Activated CD8-positive, alpha-beta memory T cell treated with anti-CD3 and anti-CD28 coated beads for 48 hours (primary cell): ENCODE results near the gene DERA.
"Not testable (repeated sequence)": the region's sequence is repeated elsewhere in the genome, so short reads cannot be mapped to it uniquely, and the experiment has no call there.

ENCODE experiments used
- DNase-seq, 3 experiments: peaks; one replicate each; pipeline ENCODE4 v3.0.0-alpha.2; 2020; ENCODE audit warnings: low read depth in 2 of 3, low spot score in 2 of 3

Gene DERA

DNA sequence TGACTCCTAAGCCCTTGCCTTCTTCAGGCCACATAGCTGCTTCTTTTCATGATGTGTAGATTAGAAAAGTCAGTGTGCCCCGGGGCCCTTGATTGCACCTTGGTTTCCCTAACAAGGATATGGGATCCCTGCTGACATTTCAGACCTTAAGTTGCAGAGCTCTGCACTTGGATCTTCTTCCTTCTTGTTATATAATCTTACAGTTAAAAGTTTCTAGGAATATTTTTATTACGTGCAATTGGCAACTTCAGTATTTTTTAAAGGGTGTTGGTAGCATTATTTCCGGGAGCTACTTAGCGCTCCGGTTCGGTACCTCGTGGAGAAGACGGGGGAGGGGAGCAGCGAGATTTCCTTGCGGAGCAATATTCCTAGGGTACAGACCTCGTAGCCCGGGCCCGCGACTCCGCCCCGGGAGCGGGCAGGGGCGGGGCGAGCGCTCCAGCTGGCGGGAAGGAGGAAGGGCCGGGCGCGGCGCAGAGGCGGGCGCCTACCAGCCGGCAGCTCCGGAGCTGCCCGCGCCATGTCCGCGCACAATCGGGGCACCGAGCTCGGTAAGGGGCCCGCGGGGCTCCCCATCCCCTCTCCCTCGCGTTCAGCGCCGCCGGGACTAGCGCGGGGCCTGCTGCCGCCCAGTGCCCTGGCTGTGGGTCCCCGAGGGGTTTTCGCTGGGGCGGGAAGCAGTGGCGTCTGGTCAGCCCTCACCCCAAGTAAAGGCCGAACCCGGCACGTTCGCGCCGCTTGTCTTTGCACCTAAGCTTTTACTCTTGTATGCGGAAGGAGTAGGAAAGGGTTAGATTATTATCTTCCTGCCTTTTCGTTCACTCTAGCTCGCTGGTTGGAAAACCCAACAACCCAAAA lies at the start of gene DERA:
TSS of gene DERA (plus strand) at position 469 of the 858 bp plus-strand sequence. CDS start at position 521, 52 bp downstream.
- peak; percentile 21 to 26 (median 23) for DNase-seq

DNA sequence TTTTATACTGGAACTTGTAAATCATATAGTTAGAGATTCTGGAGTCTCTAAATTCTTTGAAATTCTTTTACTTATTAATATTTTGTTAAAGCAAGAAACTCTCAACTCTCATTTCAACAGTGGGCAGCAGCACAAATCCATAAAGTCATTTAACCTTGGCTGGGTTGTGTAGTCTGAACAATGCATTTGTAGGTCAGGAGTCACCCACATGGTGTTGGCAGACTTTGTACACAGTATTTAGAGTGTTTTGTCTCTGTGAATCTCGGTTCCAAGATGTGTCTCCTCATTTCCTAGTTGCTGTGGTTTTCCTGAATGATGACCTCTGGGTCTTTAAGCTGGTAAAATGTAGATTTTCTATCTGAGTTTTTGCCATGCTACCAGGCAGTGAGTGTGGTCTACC lies 49.7 kb upstream of the DERA start:
- DNase-seq = no peak

DNA sequence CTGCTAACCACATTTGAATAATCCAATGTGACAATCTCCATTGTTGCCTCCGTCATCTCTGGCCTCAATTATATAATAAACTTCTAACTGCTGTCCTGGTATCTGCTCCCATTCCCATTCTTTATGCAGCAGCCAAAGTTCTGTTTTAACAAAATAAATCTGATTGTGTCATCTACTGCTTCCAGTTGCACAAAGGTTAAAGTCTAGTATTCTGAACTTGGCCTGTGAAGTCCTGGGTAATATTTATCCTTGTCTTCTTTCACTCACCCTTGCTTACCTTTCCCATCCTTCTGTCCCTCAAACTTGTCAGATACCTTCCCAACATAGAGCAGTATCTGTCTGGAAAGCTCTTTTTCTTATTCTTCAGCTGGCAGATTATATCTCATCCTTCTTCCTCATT lies 48.3 kb upstream of the DERA start:
- no peak for DNase-seq

DNA sequence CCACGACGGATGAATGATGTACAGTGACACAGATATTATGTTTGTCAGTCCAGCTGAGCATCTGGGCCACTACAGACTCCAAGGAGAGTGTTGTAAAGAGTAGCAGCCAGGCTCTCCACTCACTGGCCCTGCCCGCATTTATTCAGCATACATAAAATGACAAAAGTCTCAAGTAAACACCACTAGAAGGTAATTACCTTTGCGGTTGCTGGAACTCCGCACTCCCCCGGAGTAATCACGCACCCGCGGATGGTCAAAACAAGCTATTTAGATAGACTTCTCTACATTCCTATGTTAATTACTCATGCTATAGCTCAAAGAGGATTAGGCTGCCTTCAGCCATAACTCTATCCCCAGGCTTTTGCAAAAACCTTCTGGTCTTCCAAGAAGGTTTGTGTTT lies 47.8 kb upstream of the DERA start:
- DNase-seq = no peak

GRCh38 chr12:15863984-15864383 lies 47.1 kb upstream of the DERA start:
- DNase-seq = no peak

GRCh38 chr12:15868186-15868585 lies 42.9 kb upstream of the DERA start:
- no peak for DNase-seq

- DNase-seq = no peak
These were observed 37.6 kb upstream of the DERA start for GRCh38 chr12:15873556-15873955.

DNA sequence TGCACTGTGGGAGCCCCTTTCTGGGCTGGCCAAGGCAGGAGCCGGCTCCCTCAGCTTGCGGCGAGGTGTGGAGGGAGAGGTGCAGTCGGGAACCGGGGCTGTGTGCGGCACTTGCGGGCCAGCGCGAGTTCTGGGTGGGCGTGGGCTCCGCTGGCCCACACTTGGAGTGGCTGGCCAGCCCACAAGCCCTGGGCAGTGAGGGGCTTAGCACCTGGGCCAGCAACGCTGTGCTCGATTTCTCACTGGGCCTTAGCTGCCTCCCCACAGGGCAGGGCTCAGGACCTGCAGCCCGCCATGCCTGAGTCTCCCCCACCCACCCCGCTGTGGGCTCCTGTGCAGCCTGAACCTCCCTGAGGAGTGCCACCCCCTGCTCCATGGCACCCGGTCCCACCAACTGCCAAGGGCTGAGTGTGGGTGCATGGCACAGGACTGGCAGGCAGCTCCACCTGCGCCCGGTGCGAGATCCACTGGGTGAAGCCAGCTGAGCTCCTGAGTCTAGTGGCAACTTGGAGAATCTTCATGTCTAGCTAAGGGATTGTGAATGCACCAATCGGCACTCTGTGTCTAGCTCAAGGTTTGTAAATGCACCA lies 36.5 kb upstream of the DERA start:
- DNase-seq = not testable (repeated sequence)

DNA sequence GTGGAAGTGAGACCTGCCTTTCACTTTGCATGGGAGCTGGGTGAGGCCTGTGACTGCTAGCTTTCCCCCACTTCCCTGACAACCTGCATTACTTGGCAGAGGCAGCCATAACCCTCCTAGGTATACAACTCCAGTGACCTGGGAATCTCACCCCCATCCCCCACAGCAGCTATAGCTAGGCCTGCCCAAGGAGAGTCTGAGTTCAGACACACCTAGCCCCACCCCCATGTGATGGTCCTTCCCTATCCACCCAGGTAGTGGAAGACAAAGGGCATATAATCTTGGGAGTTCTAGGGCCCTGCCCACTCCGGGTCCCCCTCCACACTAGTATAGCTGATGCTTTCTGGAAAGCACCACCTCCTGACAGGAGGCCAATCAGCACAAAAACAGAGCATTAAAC lies 35.3 kb upstream of the DERA start:
- DNase-seq = no peak

DNA sequence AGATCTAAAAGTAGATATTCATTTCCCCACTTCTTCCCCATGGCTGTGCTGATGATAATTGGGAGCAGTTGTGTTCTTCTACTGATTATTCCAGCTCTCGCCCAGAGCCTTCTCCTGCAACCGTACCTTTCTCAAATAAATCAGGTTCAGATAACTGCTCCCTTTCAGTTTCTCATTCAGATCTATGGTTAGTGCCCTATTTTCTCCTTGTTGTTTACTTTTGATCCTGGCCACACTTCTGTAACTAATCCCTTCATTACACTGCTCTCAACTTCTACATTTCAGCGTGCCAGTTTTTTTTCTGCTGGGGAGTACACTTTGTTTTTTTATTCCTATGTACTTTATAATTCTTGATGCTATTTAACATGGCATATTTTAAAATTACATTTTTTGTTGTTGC lies 31.7 kb upstream of the DERA start:
- no peak for DNase-seq

DNA sequence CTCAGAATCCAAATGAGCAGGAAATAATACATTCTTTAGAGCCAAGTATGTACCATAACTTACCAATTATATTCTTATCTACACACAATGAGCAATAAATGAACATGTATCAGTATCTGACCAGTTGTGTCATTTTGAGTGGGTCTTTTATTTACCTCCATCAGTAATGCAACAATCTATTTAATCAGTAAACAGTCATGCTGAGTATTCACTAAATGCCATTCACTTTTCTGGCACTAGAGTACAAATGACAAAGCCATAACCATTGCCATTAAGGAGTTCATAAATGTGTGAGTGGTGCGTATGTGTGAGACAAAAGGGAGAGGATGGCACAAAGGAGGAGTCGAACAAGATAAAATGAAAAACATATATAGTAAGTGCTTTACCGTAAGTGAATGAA lies 30.4 kb upstream of the DERA start:
- no peak for DNase-seq

- DNase-seq = peak; percentile 81 to 90 (median 88)
These were observed 28.8 kb upstream of the DERA start, which contains the start of gene STRAP for GRCh38 chr12:15882118-15882971. Gene STRAP (plus strand): TSS chr12:15882387. CDS start chr12:15882708, 321 bp downstream.

DNA sequence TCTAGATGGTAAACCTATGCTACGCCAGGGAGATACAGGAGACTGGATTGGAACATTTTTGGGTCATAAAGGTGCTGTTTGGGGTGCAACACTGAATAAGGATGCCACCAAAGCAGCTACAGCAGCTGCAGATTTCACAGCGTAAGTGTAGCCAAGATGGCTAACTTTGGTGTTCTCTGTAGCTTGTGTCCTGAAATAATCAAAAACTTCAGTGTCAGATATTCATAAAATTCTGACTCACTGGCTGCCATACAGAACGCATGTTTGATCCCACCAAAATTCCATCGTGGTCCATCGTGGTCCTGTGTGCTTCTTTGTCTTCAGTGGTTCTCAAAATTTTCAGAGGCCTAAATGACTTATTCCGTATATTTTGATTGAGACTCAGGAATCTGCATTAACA lies 27.6 kb upstream of the DERA start:
- DNase-seq = no peak

GRCh38 chr12:15886372-15887042 lies 24.6 kb upstream of the DERA start:
- no peak for DNase-seq

DNA sequence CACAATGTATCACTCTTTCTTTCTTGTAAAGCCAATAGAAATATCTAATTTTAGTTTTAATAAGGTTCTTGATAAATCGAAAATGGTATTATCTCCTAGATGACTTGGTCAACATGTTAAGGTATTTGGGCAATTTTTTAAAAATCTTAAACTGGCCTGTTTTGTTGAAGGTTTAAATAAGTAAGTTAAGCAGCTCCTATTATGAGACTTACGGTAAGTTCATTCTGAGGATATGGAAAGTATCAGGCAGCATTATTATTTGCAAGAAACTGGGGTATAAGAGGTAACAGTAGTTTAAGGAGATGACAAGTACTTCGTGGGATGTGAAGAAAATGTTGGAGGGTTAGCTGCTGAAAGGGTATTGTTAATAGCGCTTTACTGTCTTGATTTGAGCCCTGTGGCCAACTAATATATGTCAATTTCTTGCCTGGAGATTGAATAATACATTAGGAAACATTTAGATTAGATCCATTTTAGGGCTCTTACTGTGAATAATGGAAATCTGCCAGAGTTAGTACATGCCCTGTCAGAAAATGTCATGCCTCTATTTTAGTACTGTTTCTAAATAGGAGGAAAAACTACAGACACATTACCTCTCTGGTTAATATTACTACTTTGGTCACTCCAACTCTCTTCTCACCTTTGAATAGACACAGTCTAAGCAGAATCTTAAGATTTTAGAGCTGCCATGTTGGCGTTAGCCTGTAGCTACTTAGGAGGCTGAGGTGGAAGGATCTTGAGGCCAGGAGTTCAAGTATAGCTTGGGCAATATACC lies 23.9 kb upstream of the DERA start:
- no peak for DNase-seq

- DNase-seq = no peak
These were observed 18.4 kb upstream of the DERA start for GRCh38 chr12:15892645-15893259.

- DNase-seq = no peak
These were observed 17.9 kb upstream of the DERA start for GRCh38 chr12:15893260-15893659.

DNA sequence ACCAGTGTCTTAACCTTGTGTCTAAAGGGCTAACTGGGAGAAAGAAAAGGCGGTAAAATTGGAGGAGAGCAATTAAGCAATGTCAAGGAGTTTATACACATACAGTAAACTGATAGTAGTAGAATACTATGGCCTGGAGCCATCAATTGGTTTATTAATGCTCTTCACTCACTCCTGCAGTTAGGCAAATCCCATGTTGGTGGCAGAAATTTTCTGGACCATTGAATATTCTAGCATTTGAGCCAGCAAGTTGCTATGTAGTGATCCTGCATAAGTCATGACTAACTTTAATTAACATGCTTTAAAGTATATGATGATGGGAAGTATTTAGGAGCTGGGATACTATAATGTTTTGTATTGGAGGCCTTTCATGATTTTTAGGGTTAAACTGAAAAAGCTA lies 14.3 kb upstream of the DERA start:
- DNase-seq = no peak

DNA sequence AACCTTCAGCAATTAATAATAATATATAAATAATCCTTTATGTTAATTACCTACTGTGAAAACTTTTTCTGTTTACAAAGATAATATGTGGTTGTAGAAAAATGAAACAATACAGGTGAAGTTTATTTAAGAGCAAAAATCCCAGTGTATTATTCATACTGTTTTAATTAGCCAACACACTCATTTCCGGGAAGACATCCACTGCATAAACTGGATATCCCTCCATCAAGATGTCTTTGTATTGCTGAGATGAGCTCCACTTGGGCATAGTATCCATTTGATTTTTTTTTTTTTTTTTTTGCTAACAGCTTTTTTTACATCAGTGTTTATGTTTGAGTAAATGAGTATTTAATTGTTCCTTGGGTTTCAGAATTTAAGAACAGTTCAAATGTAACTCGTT lies 13.7 kb upstream of the DERA start:
- no peak for DNase-seq

- DNase-seq = no peak
These were observed 11.8 kb upstream of the DERA start for GRCh38 chr12:15899282-15899870.
